SU-DHL-6 (cell line): Measurements from ENCODE around the gene INSC.

Experiments used
- CTCF ChIP-seq: fragments of 200-600 bp; sonication (generic); IDR thresholded peaks from one replicate; pipeline ENCODE4 v1.5.1; 2017; ENCODE audit warnings: antibody characterized with exemption, mild to moderate bottlenecking, low read length, moderate library complexity; ENCODE audit not compliant: insufficient read depth, poor library complexity, severe bottlenecking
- EZH2phosphoT487 ChIP-seq: fragments of 200-600 bp; sonication (generic), shearing (Covaris generic); conservative IDR thresholded peaks from 2 replicates; pipeline ENCODE4 v1.6.1; 2018; ENCODE audit warnings: mild to moderate bottlenecking, antibody characterized with exemption, low read length, moderate library complexity, mixed read lengths

- no peak for TF ChIP-seq CTCF
- no peak for TF ChIP-seq EZH2phosphoT487
Measured at GRCh38 chr11:15224466-15224865, 109.7 kb downstream of the INSC start.
